Measurements from ENCODE around the gene GJD3.
A peak's percentile ranks its signal among the peaks of the same experiment; 100 is the strongest.

The GJD3 gene

DNA sequence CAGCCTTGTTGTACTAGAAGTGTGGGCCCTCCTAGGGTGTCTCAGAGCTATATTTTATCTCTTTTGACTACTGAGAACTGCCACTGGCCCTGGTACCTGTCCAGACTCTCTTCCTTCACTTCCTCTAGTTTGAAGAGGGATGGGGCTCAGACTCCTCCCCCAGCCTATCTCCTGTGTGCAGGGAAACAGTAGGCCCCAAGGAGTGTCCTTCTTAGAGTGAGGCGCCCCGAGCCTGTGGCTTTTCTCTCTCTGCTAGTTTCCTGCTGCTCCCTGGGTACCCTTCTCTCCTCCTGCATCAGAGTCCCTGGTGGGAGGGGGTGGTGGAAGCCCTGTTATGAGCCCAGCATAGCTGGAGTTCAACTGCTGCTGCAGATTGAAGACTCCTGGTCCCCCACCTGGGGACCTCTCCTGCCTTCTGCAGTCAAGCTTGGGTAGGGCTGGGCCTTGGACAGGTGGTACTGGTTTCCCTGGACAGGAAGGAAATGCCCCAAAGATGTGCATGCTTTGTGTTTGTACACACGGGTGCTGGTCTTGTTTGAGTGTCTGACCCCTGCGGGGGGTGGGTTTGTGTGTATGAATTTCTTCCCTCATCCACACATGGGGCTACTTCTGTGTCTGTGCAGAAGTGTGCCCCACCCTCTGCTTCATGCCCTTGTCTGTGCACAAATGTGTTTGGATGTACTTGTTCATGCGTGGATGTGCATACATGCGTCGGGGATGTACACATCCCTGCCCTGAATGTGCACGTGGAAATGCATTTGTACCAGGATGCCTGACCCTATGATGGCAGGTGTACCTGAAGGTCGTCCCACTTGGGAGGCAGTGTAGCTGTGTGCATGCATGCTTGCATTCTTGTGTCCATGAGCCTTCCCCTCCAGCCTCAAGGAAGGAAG lies 48.6 kb downstream of the GJD3 start:
- Histone ChIP-seq H3K4me1 (ENCODE audit: control insufficient read depth in 2 of 2, insufficient read depth in 2 of 2, low read length in 2 of 2) (peaks cover 56 to 70% of the 10 kb centered on the region in 2 donors), H3K27me3 (ENCODE audit: control insufficient read depth in 2 of 2, insufficient read depth in 2 of 2, low read length in 2 of 2) (no peaks in the 10 kb centered on the region), H3K27ac (ENCODE audit: low read depth in 2 of 2, low read length in 2 of 2) (peak overlapping the region; percentile 64 to 86), H3K36me3 (ENCODE audit: control insufficient read depth in 2 of 2, insufficient read depth in 2 of 2, low read length in 2 of 2) (no peaks in the 10 kb centered on the region), H3K4me3 (ENCODE audit: low read length in 2 of 2) (peak overlapping the region; percentile 74 to 84), H3K9ac (ENCODE audit: low read depth in 1 of 2, low read length in 2 of 2) (peak overlapping the region; percentile 20 to 80), H3K9me3 (ENCODE audit: control insufficient read depth in 2 of 2, low read length in 2 of 2) (no peaks in the 10 kb centered on the region)

- no peak overlapping the region for H3K27ac ChIP-seq (ENCODE audit: low read depth in 2 of 2, low read length in 2 of 2)
- H3K4me1 ChIP-seq (ENCODE audit: control insufficient read depth in 2 of 2, insufficient read depth in 2 of 2, low read length in 2 of 2), result peaks cover 63 to 70% of the 10 kb centered on the region in 2 donors
Measured at GRCh38 chr17:40315206-40315605, 49.3 kb downstream of the GJD3 start.

DNA sequence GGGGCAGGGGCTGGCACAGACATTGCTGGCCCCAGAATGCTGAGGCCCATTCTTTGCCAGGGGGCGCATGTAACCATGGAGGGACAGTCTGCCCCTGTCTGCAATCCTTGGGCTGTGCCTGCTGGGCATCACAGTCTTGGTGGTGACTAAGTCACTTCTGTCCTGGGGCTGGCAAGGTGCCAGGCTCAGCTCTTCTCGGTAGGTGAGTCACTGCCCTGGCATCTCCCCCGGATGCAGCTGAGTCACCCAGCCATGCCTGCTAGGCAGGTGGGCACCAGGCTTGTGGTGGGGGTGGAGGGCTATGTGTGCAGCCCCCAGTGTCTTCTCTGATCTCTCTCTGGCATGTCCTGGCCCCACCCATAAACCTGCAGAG lies 50.0 kb downstream of the GJD3 start:
- H3K36me3 ChIP-seq (ENCODE audit: control insufficient read depth in 2 of 2, insufficient read depth in 2 of 2, low read length in 2 of 2), result no peaks in the 10 kb centered on the region
- H3K4me3 ChIP-seq (ENCODE audit: low read length in 2 of 2), result no peak overlapping the region
- H3K9me3 ChIP-seq (ENCODE audit: control insufficient read depth in 2 of 2, low read length in 2 of 2), result no peaks in the 10 kb centered on the region
- H3K27me3 ChIP-seq (ENCODE audit: control insufficient read depth in 2 of 2, insufficient read depth in 2 of 2, low read length in 2 of 2), result no peaks in the 10 kb centered on the region
- H3K4me1 ChIP-seq (ENCODE audit: control insufficient read depth in 2 of 2, insufficient read depth in 2 of 2, low read length in 2 of 2), result peaks cover 66 to 72% of the 10 kb centered on the region in 2 donors
- no peak overlapping the region for H3K27ac ChIP-seq (ENCODE audit: low read depth in 2 of 2, low read length in 2 of 2)
- no peak overlapping the region for H3K9ac ChIP-seq (ENCODE audit: low read depth in 1 of 2, low read length in 2 of 2)

More at GRCh38 chr17:40315206-40315605, 49.3 kb downstream of the GJD3 start:
- Histone ChIP-seq H3K27me3 (ENCODE audit: control insufficient read depth in 2 of 2, insufficient read depth in 2 of 2, low read length in 2 of 2) (no peaks in the 10 kb centered on the region), H3K9me3 (ENCODE audit: control insufficient read depth in 2 of 2, low read length in 2 of 2) (no peaks in the 10 kb centered on the region), H3K36me3 (ENCODE audit: control insufficient read depth in 2 of 2, insufficient read depth in 2 of 2, low read length in 2 of 2) (no peaks in the 10 kb centered on the region), H3K9ac (ENCODE audit: low read depth in 1 of 2, low read length in 2 of 2) (no peak overlapping the region), H3K4me3 (ENCODE audit: low read length in 2 of 2) (no peak overlapping the region)

DNA sequence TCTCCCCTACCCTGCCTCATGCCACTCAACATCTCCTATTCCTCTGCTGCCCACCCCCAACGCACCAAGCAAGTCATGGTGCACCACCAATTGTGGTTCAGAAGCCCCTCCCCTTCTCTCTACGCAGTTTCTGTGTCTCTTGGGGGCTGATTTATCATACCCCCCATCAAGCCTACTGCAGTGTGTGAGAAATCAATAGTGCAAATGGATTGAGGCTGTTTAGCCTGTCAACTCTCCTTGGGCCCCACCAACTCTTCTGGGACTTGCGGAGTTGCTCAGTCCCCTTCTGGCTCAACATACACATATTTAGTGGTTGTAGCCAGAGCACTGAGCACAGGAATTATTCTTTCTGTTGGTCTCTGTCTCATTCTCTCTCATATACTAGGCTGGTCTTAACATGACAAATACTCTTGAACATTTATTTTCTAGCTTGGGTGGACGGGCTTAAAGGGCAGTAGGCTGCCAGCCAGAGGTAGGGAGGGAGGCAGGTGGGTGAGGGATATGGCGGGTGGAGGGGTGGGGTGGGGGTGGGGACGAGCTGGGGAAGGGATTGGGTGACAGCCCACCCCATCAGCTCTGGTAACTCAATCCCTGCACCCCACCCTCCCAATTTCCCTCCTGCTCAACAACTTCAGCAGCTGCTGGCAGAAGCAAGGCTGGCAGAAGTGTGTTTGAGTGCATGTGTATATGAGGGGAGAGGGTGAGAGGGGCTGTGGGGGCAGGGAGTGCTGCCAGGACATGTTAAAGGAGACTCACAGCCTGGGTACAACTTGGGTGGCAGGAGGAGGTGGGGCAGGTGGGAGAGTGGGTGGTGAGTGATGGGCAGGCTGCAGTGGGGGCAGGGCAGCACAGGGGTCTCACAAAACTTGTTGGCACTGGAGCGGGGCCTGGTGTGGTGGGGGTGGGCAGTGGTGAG lies 50.6 kb downstream of the GJD3 start:
- Histone ChIP-seq H3K9me3 (ENCODE audit: control insufficient read depth in 2 of 2, low read length in 2 of 2) (no peaks in the 10 kb centered on the region), H3K27ac (ENCODE audit: low read depth in 2 of 2, low read length in 2 of 2) (no peak overlapping the region), H3K4me1 (ENCODE audit: control insufficient read depth in 2 of 2, insufficient read depth in 2 of 2, low read length in 2 of 2) (peaks cover 68 to 75% of the 10 kb centered on the region in 2 donors), H3K36me3 (ENCODE audit: control insufficient read depth in 2 of 2, insufficient read depth in 2 of 2, low read length in 2 of 2) (no peaks in the 10 kb centered on the region), H3K4me3 (ENCODE audit: low read length in 2 of 2) (no peak overlapping the region), H3K9ac (ENCODE audit: low read depth in 1 of 2, low read length in 2 of 2) (no peak overlapping the region), H3K27me3 (ENCODE audit: control insufficient read depth in 2 of 2, insufficient read depth in 2 of 2, low read length in 2 of 2) (no peaks in the 10 kb centered on the region)

All from mucosa of rectum (tissue), 2 donors.